Liver (tissue), 9 donors: Measurements from ENCODE around the gene ADCY10. TPM values are rescaled to one million over a fixed set of nuclear protein-coding genes. Genes with fewer than 3 reads are reported as not detected.

Experiments
- DNase-seq: peaks from one replicate; pipeline ENCODE4 v3.0.0-alpha.2; 2017; ENCODE audit warnings: low spot score
- H3K27ac ChIP-seq, 2 donors: one replicate each; pipeline ENCODE4 v1.7.0; 2013; ENCODE audit warnings: inconsistent platforms in 2 of 2, low read length in 2 of 2, control low read depth in 1 of 2, low read depth in 1 of 2, mild to moderate bottlenecking in 1 of 2
- H3K27me3 ChIP-seq, 4 donors: one replicate each; pipeline versions ENCODE4 v1.6.1 to v1.7.0; 2013; ENCODE audit warnings: low read length in 3 of 4, inconsistent platforms in 1 of 4, mild to moderate bottlenecking in 1 of 4, moderate library complexity in 1 of 4; ENCODE audit not compliant: control insufficient read depth in 4 of 4, insufficient read depth in 4 of 4
- H3K36me3 ChIP-seq, 4 donors: one replicate each; pipeline versions ENCODE4 v1.6.1 to v1.7.0; 2013; ENCODE audit warnings: low read length in 3 of 4, mild to moderate bottlenecking in 3 of 4, low read depth in 1 of 4, moderate library complexity in 1 of 4; ENCODE audit not compliant: control insufficient read depth in 4 of 4, insufficient read depth in 3 of 4
- H3K4me1 ChIP-seq, 4 donors: one replicate each; pipeline versions ENCODE4 v1.6.1 to v1.7.0; 2013; ENCODE audit warnings: low read length in 3 of 4, mild to moderate bottlenecking in 3 of 4, moderate library complexity in 1 of 4; ENCODE audit not compliant: control insufficient read depth in 4 of 4, insufficient read depth in 4 of 4
- H3K4me3 ChIP-seq, 3 donors: one replicate each; pipeline versions ENCODE4 v1.6.1 to v1.7.0; 2013; ENCODE audit warnings: low read length in 3 of 3, control low read depth in 1 of 3, low read depth in 1 of 3, mild to moderate bottlenecking in 1 of 3
- H3K9ac ChIP-seq, 2 donors: one replicate each; pipeline ENCODE4 v1.7.0; 2013; ENCODE audit warnings: low read length in 2 of 2, mild to moderate bottlenecking in 2 of 2, moderate library complexity in 2 of 2, control low read depth in 1 of 2, low read depth in 1 of 2
- H3K9me3 ChIP-seq, 4 donors: one replicate each; pipeline versions ENCODE4 v1.6.1 to v1.7.0; 2013; ENCODE audit warnings: low read length in 3 of 4; ENCODE audit not compliant: control insufficient read depth in 4 of 4
- ATF3 ChIP-seq: IDR thresholded peaks from 2 replicates; pipeline ENCODE4 v1.6.1; 2016; ENCODE audit warnings: antibody characterized with exemption
- CTCF ChIP-seq: fragments of 150-350 bp; IDR thresholded peaks from 2 replicates; pipeline ENCODE4 v1.5.1; 2017; ENCODE audit warnings: improper control_type of control experiment, low read depth, low read length; ENCODE audit not compliant: missing input control
- EGR1 ChIP-seq, 2 donors: IDR thresholded peaks; 2 replicates each; pipeline ENCODE4 v1.6.1; 2016 to 2018; ENCODE audit warnings: antibody characterized with exemption in 2 of 2, low read depth in 2 of 2
- FOXA1 ChIP-seq: IDR thresholded peaks from 2 replicates; pipeline ENCODE4 v1.6.1; 2016; ENCODE audit warnings: antibody characterized with exemption
- FOXA2 ChIP-seq: IDR thresholded peaks from 2 replicates; pipeline ENCODE4 v1.6.1; 2016; ENCODE audit warnings: antibody characterized with exemption
- GABPA ChIP-seq, 2 donors: IDR thresholded peaks in 1 of 2; conservative IDR thresholded peaks in 1 of 2; 2 replicates each; pipeline ENCODE4 v1.6.1; 2016; ENCODE audit warnings: antibody characterized with exemption in 2 of 2, mild to moderate bottlenecking in 1 of 2, moderate library complexity in 1 of 2
- HNF4A ChIP-seq, 2 donors: conservative IDR thresholded peaks; 2 replicates each; pipeline ENCODE4 v1.6.1; 2016; ENCODE audit warnings: antibody characterized with exemption in 2 of 2, mild to moderate bottlenecking in 2 of 2
- HNF4G ChIP-seq: IDR thresholded peaks from 2 replicates; pipeline ENCODE4 v1.6.1; 2016; ENCODE audit warnings: antibody characterized with exemption
- JUND ChIP-seq, 2 donors: IDR thresholded peaks; 2 replicates each; pipeline ENCODE4 v1.6.1; 2016; ENCODE audit warnings: antibody characterized with exemption in 2 of 2
- MAX ChIP-seq: IDR thresholded peaks from 2 replicates; pipeline ENCODE4 v1.6.1; 2016; ENCODE audit warnings: antibody characterized with exemption
- NR2F2 ChIP-seq: IDR thresholded peaks from 2 replicates; pipeline ENCODE4 v1.6.1; 2016; ENCODE audit warnings: antibody characterized with exemption
- RAD21 ChIP-seq, 2 donors: IDR thresholded peaks; 2 replicates each; pipeline ENCODE4 v1.6.1; 2016; ENCODE audit warnings: antibody characterized with exemption in 2 of 2, mild to moderate bottlenecking in 2 of 2
- REST ChIP-seq: IDR thresholded peaks from 2 replicates; pipeline ENCODE4 v1.6.1; 2016; ENCODE audit warnings: antibody characterized with exemption, mild to moderate bottlenecking
- RXRA ChIP-seq, 2 donors: IDR thresholded peaks; 2 replicates each; pipeline ENCODE4 v1.6.1; 2017 to 2018; ENCODE audit warnings: antibody characterized with exemption in 2 of 2, mild to moderate bottlenecking in 1 of 2
- SP1 ChIP-seq: IDR thresholded peaks from 2 replicates; pipeline ENCODE4 v1.6.1; 2018; ENCODE audit warnings: antibody characterized with exemption, mild to moderate bottlenecking
- TAF1 ChIP-seq: conservative IDR thresholded peaks from 2 replicates; pipeline ENCODE4 v1.6.1; 2016; ENCODE audit warnings: antibody characterized with exemption, mild to moderate bottlenecking
- YY1 ChIP-seq: IDR thresholded peaks from 2 replicates; pipeline ENCODE4 v1.6.1; 2016; ENCODE audit warnings: antibody characterized with exemption, mild to moderate bottlenecking
- ZBTB33 ChIP-seq: IDR thresholded peaks from 2 replicates; pipeline ENCODE4 v1.6.1; 2016; ENCODE audit warnings: antibody characterized with exemption
- WGBS: extraction: QIAGEN DNeasy Blood & Tissue Kit; methylation state at CpG from one replicate; pipeline ENCODE4 v1.1.7; 2013; 5-methylcytosine and 5-hydroxymethylcytosine counted together
- polyA plus RNA-seq, 2 donors: library from polyadenylated mRNA; stranded (reverse) in 1 of 2; unstranded in 1 of 2; fragments of 200-250 nt in 1 of 2; fragments of >200 nt in 1 of 2; fragmentation: Nextera tagmentation in 1 of 2; extraction: Ambion mirVana in 1 of 2; gene quantifications; one replicate each; pipeline versions ENCODE4 v1.2.1 to v1.2.3, GENCODE V29; 2013 to 2015
- total RNA-seq, 2 donors: library from RNA; depleted of rRNA; stranded (reverse); fragments of >200 nt; gene quantifications; one replicate each; pipeline ENCODE4 v1.2.3, GENCODE V29; 2014
- donor health status: healthy.
- donor health status: healthy.
- donor health status: healthy.
- donor health status: healthy.
- donor health status: healthy.

The ADCY10 gene
- total and polyA plus RNA-seq, 4 donors = 0.89 to 4.7 (median 2.3) TPM

- no peak overlapping the region for H3K27ac ChIP-seq
- H3K4me1 ChIP-seq = peaks cover 0 to 5% (median 2%) of the 10 kb centered on the region in 4 donors
- no peak overlapping the region for H3K9ac ChIP-seq
- DNase-seq = no peak
- H3K27me3 ChIP-seq = no peaks in the 10 kb centered on the region
- H3K9me3 ChIP-seq = no peaks in the 10 kb centered on the region
- WGBS = 97% methylated on average over 1 of the region's 1 CpG
- TF ChIP-seq FOXA1 = no peak
- no peak for TF ChIP-seq GABPA (IDR thresholded peaks at IDR 0.05 in 1 of 2, conservative IDR thresholded peaks at IDR 0.05 in 1 of 2)
- TF ChIP-seq YY1 = no peak
- no peak for TF ChIP-seq EGR1 (IDR thresholded peaks at IDR 0.05; ENCODE audit: low read depth in 2 of 2)
- no peak for TF ChIP-seq RAD21 (IDR thresholded peaks at IDR 0.05)
- TF ChIP-seq HNF4G = no peak
- no peak for TF ChIP-seq NR2F2
- no peak overlapping the region for H3K4me3 ChIP-seq
- no peaks in the 10 kb centered on the region for H3K36me3 ChIP-seq
Observed at GRCh38 chr1:167815650-167816049, 98.3 kb downstream of the ADCY10 start.

- H3K27ac ChIP-seq = no peak overlapping the region
- no peak overlapping the region for H3K4me3 ChIP-seq
- DNase-seq = no peak
- no peaks in the 10 kb centered on the region for H3K4me1 ChIP-seq
- TF ChIP-seq RXRA (IDR thresholded peaks at IDR 0.05) (no peak), REST (no peak), YY1 (no peak), ATF3 (no peak), EGR1 (IDR thresholded peaks at IDR 0.05; ENCODE audit: low read depth in 2 of 2) (no peak), GABPA (IDR thresholded peaks at IDR 0.05 in 1 of 2, conservative IDR thresholded peaks at IDR 0.05 in 1 of 2) (no peak), NR2F2 (no peak), CTCF (no peak), TAF1 (no peak), MAX (no peak), HNF4G (no peak), RAD21 (IDR thresholded peaks at IDR 0.05) (no peak), FOXA1 (no peak), SP1 (no peak), JUND (IDR thresholded peaks at IDR 0.05) (no peak), FOXA2 (no peak), ZBTB33 (no peak), HNF4A (conservative IDR thresholded peaks at IDR 0.05) (no peak)
- no peaks in the 10 kb centered on the region for H3K27me3 ChIP-seq
- H3K9me3 ChIP-seq = no peaks in the 10 kb centered on the region
- no peaks in the 10 kb centered on the region for H3K36me3 ChIP-seq
- no peak overlapping the region for H3K9ac ChIP-seq
Observed at GRCh38 chr1:167812972-167813371, 101.0 kb downstream of the ADCY10 start.
